Omental fat pad (tissue), 4 donors: ENCODE data around the gene STAM. TPM values are rescaled to one million over a fixed set of nuclear protein-coding genes. Genes with fewer than 3 reads are reported as not detected.

Experiments used
- ATAC-seq: fragments of 150-250 bp; one replicate; pipeline ENCODE4 v1.9.1; 2016; ENCODE audit warnings: mild to moderate bottlenecking, moderate library complexity; ENCODE audit not compliant: low FRiP score
- DNase-seq: peaks from one replicate; pipeline ENCODE4 v3.0.0-alpha.2; 2019; ENCODE audit warnings: low spot score
- CTCF ChIP-seq, 3 donors: fragments of 450-650 bp; IDR thresholded peaks; one replicate each; pipeline ENCODE4 v1.5.1; 2016 to 2017; ENCODE audit warnings: antibody characterized with exemption in 3 of 3, mild to moderate bottlenecking in 3 of 3, moderate library complexity in 2 of 3
- total RNA-seq, 4 donors: library from RNA; depleted of rRNA; stranded (reverse); fragments of >200 nt; gene quantifications; one replicate each; pipeline ENCODE4 v1.1.0, GENCODE V29; 2016

Gene STAM
- total RNA-seq, 4 donors from 2014 or later = 19.1 to 28.1 (median 22.1) TPM

GRCh38 chr10:17651896-17652295 lies 7.9 kb downstream of the STAM start:
- ATAC-seq (no peak), DNase-seq (no peak)
- TF ChIP-seq CTCF (IDR thresholded peaks at IDR 0.05) = no peak

- TF ChIP-seq CTCF (IDR thresholded peaks at IDR 0.05) = no peak
- DNase-seq (no peak), ATAC-seq (no peak)
Measured at GRCh38 chr10:17652585-17652984, 8.6 kb downstream of the STAM start.

- no peak for DNase-seq
- no peak for TF ChIP-seq CTCF (IDR thresholded peaks at IDR 0.05)
- no peak for ATAC-seq
Measured at GRCh38 chr10:17655009-17655408, 11.1 kb downstream of the STAM start.

DNA sequence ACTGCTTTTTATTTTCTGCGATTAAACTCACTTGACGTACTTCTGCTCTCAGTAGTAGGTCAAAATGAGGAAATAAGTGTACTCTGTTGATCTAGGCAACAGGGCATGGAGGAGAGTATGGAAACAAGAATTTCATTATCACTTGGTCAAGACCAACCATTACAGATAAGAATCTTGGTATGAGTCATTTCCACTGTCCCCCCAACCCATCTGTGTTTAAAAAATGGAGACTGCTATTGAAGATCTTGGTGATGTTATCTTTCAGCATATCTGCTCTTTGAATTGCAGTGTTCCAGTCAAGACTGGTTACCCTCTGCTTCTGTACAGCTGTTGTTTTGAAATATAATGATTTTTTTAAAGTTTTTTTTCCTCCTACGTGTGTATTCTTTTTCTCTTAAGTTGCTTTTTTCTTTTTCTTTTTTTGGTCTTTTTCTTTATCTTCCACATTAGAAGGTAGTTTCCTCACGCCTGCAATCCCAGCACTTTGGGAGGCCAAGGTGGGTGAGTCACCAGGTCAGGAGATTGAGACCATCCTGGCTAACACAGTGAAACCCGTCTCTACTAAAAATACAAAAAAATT lies 11.7 kb downstream of the STAM start:
- no peak for DNase-seq
- ATAC-seq = no peak
- no peak for TF ChIP-seq CTCF (IDR thresholded peaks at IDR 0.05)

- no peak for TF ChIP-seq CTCF (IDR thresholded peaks at IDR 0.05)
- DNase-seq (no peak), ATAC-seq (no peak)
Measured at GRCh38 chr10:17657103-17657500, 13.2 kb downstream of the STAM start.

GRCh38 chr10:17659365-17659764 lies 15.4 kb downstream of the STAM start:
- TF ChIP-seq CTCF (IDR thresholded peaks at IDR 0.05) = no peak
- ATAC-seq (no peak), DNase-seq (no peak)

- peak; percentile 62 for ATAC-seq
- DNase-seq = no peak
- no peak for TF ChIP-seq CTCF (IDR thresholded peaks at IDR 0.05)
Measured at GRCh38 chr10:17660921-17661320, 17.0 kb downstream of the STAM start.
